IMR-90 (cell line): ENCODE measurements around the gene SLC8A3. TPM values are rescaled to one million over a fixed set of nuclear protein-coding genes. Genes with fewer than 3 reads are reported as not detected.
A peak's percentile ranks its signal among the peaks of the same experiment; 100 is the strongest.

Experiments used
- ATAC-seq: fragments of 200-7000 bp; cut with Tn5 transposase; 2 replicates; pipeline ENCODE4 v1.9.1; 2020; ENCODE audit warnings: low read depth, mild to moderate bottlenecking, moderate library complexity
- BruUV-seq: library from RNA; stranded (reverse); fragments of 400-500 nt; replicated peaks from 2 replicates; lab custom pipeline; 2021; lab: Mats Ljungman, UMichigan
- CTCF ChIA-PET: fragments of 300-600 bp; formaldehyde crosslinking; extraction: SDS; loops from one replicate; lab custom pipeline; 2021; ENCODE audit warnings: antibody characterized with exemption; lab: Yijun Ruan, JAX
- POLR2A ChIA-PET: fragments of 300-600 bp; sonication (Branson Sonifier 250); formaldehyde crosslinking; loops from one replicate; lab custom pipeline; 2022; ENCODE audit warnings: antibody characterized with exemption; ENCODE audit not compliant: unreplicated experiment; lab: Charles Lee
- DNase-seq: peaks from one replicate; pipeline ENCODE4 v3.0.0; 2013
- H2AFZ ChIP-seq: replicated peaks from 2 replicates; pipeline ENCODE3; 2013; ENCODE audit warnings: low read length, mild to moderate bottlenecking; ENCODE audit not compliant: poor library complexity
- H2AK5ac ChIP-seq: 2 replicates; pipeline ENCODE4 v1.6.1; 2013; ENCODE audit warnings: low read depth, low read length, inconsistent platforms
- H2AK9ac ChIP-seq: replicated peaks from 2 replicates; pipeline ENCODE3; 2013; ENCODE audit warnings: mild to moderate bottlenecking, low read depth, low read length, moderate library complexity; ENCODE audit not compliant: poor library complexity
- H2BK120ac ChIP-seq: 2 replicates; pipeline ENCODE4 v1.6.1; 2013; ENCODE audit warnings: low read depth, low read length, inconsistent platforms
- H2BK15ac ChIP-seq: 3 replicates; pipeline ENCODE4 v1.6.1; 2013; ENCODE audit warnings: low read depth, low read length, inconsistent platforms
- H2BK20ac ChIP-seq: 2 replicates; pipeline ENCODE4 v1.6.1; 2013; ENCODE audit warnings: low read depth, mild to moderate bottlenecking, inconsistent platforms, low read length, moderate library complexity
- H2BK5ac ChIP-seq: 2 replicates; pipeline ENCODE4 v1.6.1; 2013; ENCODE audit warnings: mild to moderate bottlenecking, low read depth, low read length, inconsistent platforms; ENCODE audit not compliant: poor library complexity, severe bottlenecking
- H3K14ac ChIP-seq: replicated peaks from 2 replicates; pipeline ENCODE4 v1.6.1; 2013; ENCODE audit warnings: low read depth, low read length, inconsistent platforms
- H3K18ac ChIP-seq: 2 replicates; pipeline ENCODE4 v1.6.1; 2013; ENCODE audit warnings: low read depth, low read length, control low read depth
- H3K23ac ChIP-seq: 2 replicates; pipeline ENCODE4 v1.6.1; 2013; ENCODE audit warnings: low read depth, low read length, inconsistent platforms
- H3K27ac ChIP-seq: 2 replicates; pipeline ENCODE4 v1.5.1; 2013; ENCODE audit warnings: mild to moderate bottlenecking, control low read depth, low read length; ENCODE audit not compliant: insufficient read depth
- H3K27me3 ChIP-seq: 2 replicates; pipeline ENCODE4 v1.6.1; 2013; ENCODE audit warnings: low read length; ENCODE audit not compliant: control insufficient read depth, insufficient read depth
- H3K36me3 ChIP-seq: 2 replicates; pipeline ENCODE4 v1.6.1; 2013; ENCODE audit warnings: low read length, mixed read lengths; ENCODE audit not compliant: control insufficient read depth, insufficient read depth
- H3K4ac ChIP-seq: 2 replicates; pipeline ENCODE4 v1.6.1; 2013; ENCODE audit warnings: low read depth, low read length, inconsistent platforms
- H3K4me1 ChIP-seq: 2 replicates; pipeline ENCODE4 v1.6.1; 2013; ENCODE audit warnings: low read length, mixed read lengths; ENCODE audit not compliant: control insufficient read depth, insufficient read depth
- H3K4me2 ChIP-seq: 2 replicates; pipeline ENCODE4 v1.6.1; 2013; ENCODE audit warnings: low read depth, mild to moderate bottlenecking, control low read depth, low read length, moderate library complexity
- H3K4me3 ChIP-seq: 2 replicates; pipeline ENCODE4 v1.5.1; 2013; ENCODE audit warnings: low read depth, mild to moderate bottlenecking, control low read depth, low read length, moderate library complexity; ENCODE audit not compliant: insufficient read depth
- H3K56ac ChIP-seq: 2 replicates; pipeline ENCODE4 v1.6.1; 2013; ENCODE audit warnings: low read length, inconsistent platforms; ENCODE audit not compliant: insufficient read depth; ENCODE audit errors: extremely low read depth
- H3K79me1 ChIP-seq, 2 experiments: 2 replicates each; pipeline ENCODE4 v1.6.1; 2013; ENCODE audit warnings: low read length in 2 of 2, inconsistent platforms in 1 of 2, low read depth in 1 of 2
- H3K9ac ChIP-seq: 2 replicates; pipeline ENCODE4 v1.6.1; 2013; ENCODE audit warnings: low read depth, low read length, control low read depth
- H3K9me1 ChIP-seq: 2 replicates; pipeline ENCODE4 v1.6.1; 2013; ENCODE audit warnings: low read length, inconsistent platforms; ENCODE audit not compliant: insufficient read depth
- H3K9me3 ChIP-seq: 2 replicates; pipeline ENCODE4 v1.6.1; 2013; ENCODE audit warnings: low read length; ENCODE audit not compliant: control insufficient read depth, insufficient read depth
- H4K20me1 ChIP-seq: 2 replicates; pipeline ENCODE4 v1.6.1; 2013; ENCODE audit warnings: low read length, inconsistent platforms; ENCODE audit not compliant: insufficient read depth
- H4K5ac ChIP-seq: 2 replicates; pipeline ENCODE4 v1.6.1; 2013; ENCODE audit warnings: mild to moderate bottlenecking, low read depth, low read length, control low read depth
- H4K8ac ChIP-seq, 2 experiments: 2 replicates each; pipeline ENCODE4 v1.6.1; 2013; ENCODE audit warnings: low read depth in 2 of 2, low read length in 2 of 2, control low read depth in 1 of 2, inconsistent platforms in 1 of 2
- H4K91ac ChIP-seq: 2 replicates; pipeline ENCODE4 v1.6.1; 2013; ENCODE audit warnings: low read depth, low read length, inconsistent platforms; ENCODE audit not compliant: insufficient read depth
- BHLHE40 ChIP-seq: fragments of 150-350 bp; IDR thresholded peaks from 2 replicates; pipeline ENCODE4 v1.6.1; 2016; ENCODE audit warnings: mild to moderate bottlenecking, low read depth, low read length
- CEBPB ChIP-seq: IDR thresholded peaks from 2 replicates; pipeline ENCODE4 v1.6.1; 2012; ENCODE audit warnings: low read depth, low read length, improper control_type of control experiment
- CHD1 ChIP-seq: IDR thresholded peaks from 2 replicates; pipeline ENCODE4 v1.6.1; 2012; ENCODE audit warnings: low read depth, low read length, improper control_type of control experiment
- CTCF ChIP-seq: conservative IDR thresholded peaks from 2 replicates; pipeline ENCODE4 v1.5.1; 2012; ENCODE audit warnings: mild to moderate bottlenecking, low read depth, low read length, improper control_type of control experiment
- FOS ChIP-seq: fragments of 150-350 bp; IDR thresholded peaks from 2 replicates; pipeline ENCODE4 v1.6.1; 2016; ENCODE audit warnings: low read depth, low read length
- MAFK ChIP-seq: IDR thresholded peaks from 2 replicates; pipeline ENCODE4 v1.6.1; 2012; ENCODE audit warnings: low read depth, low read length, improper control_type of control experiment
- MAZ ChIP-seq: IDR thresholded peaks from 2 replicates; pipeline ENCODE4 v1.6.1; 2012; ENCODE audit warnings: low read depth, mild to moderate bottlenecking, low read length, improper control_type of control experiment, moderate library complexity, borderline replicate concordance
- MXI1 ChIP-seq: IDR thresholded peaks from 2 replicates; pipeline ENCODE4 v1.6.1; 2012; ENCODE audit warnings: low read depth, mild to moderate bottlenecking, low read length, moderate library complexity, borderline replicate concordance
- NFE2L2 ChIP-seq: fragments of 150-350 bp; IDR thresholded peaks from 2 replicates; pipeline ENCODE4 v1.6.1; 2016; ENCODE audit warnings: low read depth, mild to moderate bottlenecking, low read length
- POLR2A ChIP-seq: IDR thresholded peaks from 2 replicates; pipeline ENCODE4 v1.6.1; 2012; ENCODE audit warnings: mild to moderate bottlenecking, low read depth, low read length
- RAD21 ChIP-seq: IDR thresholded peaks from 2 replicates; pipeline ENCODE4 v1.6.1; 2012; ENCODE audit warnings: low read length, improper control_type of control experiment
- RCOR1 ChIP-seq: IDR thresholded peaks from 2 replicates; pipeline ENCODE4 v1.6.1; 2012; ENCODE audit warnings: mild to moderate bottlenecking, low read length, improper control_type of control experiment; ENCODE audit not compliant: insufficient replicate concordance
- RFX5 ChIP-seq: IDR thresholded peaks from 2 replicates; pipeline ENCODE4 v1.8.0; 2012; ENCODE audit warnings: low read depth, mild to moderate bottlenecking, low read length, moderate library complexity
- SMC3 ChIP-seq: fragments of 150-350 bp; IDR thresholded peaks from 2 replicates; pipeline ENCODE4 v1.6.1; 2016; ENCODE audit warnings: low read depth, mild to moderate bottlenecking, antibody characterized with exemption, low read length, moderate library complexity
- USF2 ChIP-seq: fragments of 150-350 bp; IDR thresholded peaks from 2 replicates; pipeline ENCODE4 v1.6.1; 2017; ENCODE audit warnings: mild to moderate bottlenecking, antibody characterized with exemption, low read length, low read depth
- WGBS, 2 experiments: methylation state at CpG; one replicate each; pipeline versions ENCODE4 v1.1.5 to v1.1.7; 2013; ENCODE audit warnings: missing lambda C conversion rate in 2 of 2; ENCODE audit not compliant: insufficient read length in 1 of 2; ENCODE audit errors: extremely low coverage in 2 of 2; 5-methylcytosine and 5-hydroxymethylcytosine counted together
- dilution Hi-C: fragments of 300-500 bp; cut with HindIII; formaldehyde crosslinking; loops from one replicate; pipeline ENCODE4 v1.14.3; 2018; ENCODE audit warnings: low sequenced_read_pairs; ENCODE audit not compliant: unreplicated experiment
- in situ Hi-C: fragments of 300-500 bp; cut with MboI; formaldehyde crosslinking; loops from 3 replicates; pipeline ENCODE4 v1.14.3; 2019; ENCODE audit warnings: low sequenced_read_pairs, inconsistent platforms, mixed read lengths
- intact Hi-C: fragments of 100-400 bp; cut with micrococcal nuclease; formaldehyde crosslinking; loops from 2 replicates; pipeline ENCODE4 v1.10.0; 2022
- polyA plus RNA-seq, 3 experiments: library from polyadenylated mRNA; depleted of rRNA; stranded (reverse); fragments of >200 nt; gene quantifications; 2 replicates each; pipeline ENCODE4 v1.2.3, GENCODE V29; 2012; ENCODE audit warnings: low replicate concordance in 1 of 3
- total RNA-seq: library from RNA; depleted of rRNA; stranded (reverse); fragments of >200 nt; gene quantifications from 2 replicates; pipeline ENCODE4 v1.2.3, GENCODE V29; 2012
- TF ChIP-seq, protein P1 (sequence below): fragments of 150-350 bp; IDR thresholded peaks from 2 replicates; pipeline ENCODE4 v1.6.1; 2016; ENCODE audit warnings: low read depth, mild to moderate bottlenecking, low read length, moderate library complexity, borderline replicate concordance

The SLC8A3 gene
- total and polyA plus RNA-seq, 2 of the 4 experiments (the other 2 are of a cell fraction): under 0.01 TPM; not detected in 1

DNA sequence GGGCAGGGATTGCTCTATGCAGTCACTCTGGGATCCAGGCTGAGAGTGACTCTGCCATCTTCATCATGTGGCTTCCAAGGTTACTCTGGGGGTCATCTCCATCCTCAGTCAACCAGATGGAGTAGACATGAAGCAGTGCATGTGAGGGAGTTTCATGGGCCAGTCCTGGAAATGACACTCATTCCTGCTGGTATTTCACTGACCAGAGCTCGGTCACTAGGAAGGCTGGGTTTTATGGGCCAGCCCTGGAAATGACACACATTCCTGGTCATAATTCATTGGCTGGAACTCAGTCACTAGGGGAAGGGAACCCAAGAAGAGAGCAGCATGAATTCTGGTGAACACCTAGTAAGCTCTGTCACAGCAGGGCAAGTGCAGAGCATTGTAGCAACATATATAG is 164.9 kb downstream of the SLC8A3 start:
- intact Hi-C loops (no loop called here), in situ Hi-C loops (loop anchor here (25.0 kb wide), 1 partner anchor 437 kb away; no protein-coding TSS in a partner anchor), dilution Hi-C loops (no loop called here)

More for the DNA sequence above, 164.9 kb downstream of the SLC8A3 start:
- Histone ChIP-seq H2BK20ac (no peak overlapping the region), H2AFZ (no peak overlapping the region), H3K27ac (no peak overlapping the region), H2BK5ac (peak overlapping the region; percentile 27), H3K18ac (no peak overlapping the region), H3K4me1 (peaks cover 2% of the 10 kb centered on the region), H3K9ac (no peak overlapping the region), H3K36me3 (peaks cover 3% of the 10 kb centered on the region; the same call in 1 of the 2 replicates), H3K9me3 (no peaks in the 10 kb centered on the region), H2AK9ac (no peak overlapping the region), H3K56ac (no peak overlapping the region), H4K91ac (no peak overlapping the region), H3K4ac (no peak overlapping the region), H3K14ac (no peak overlapping the region), H3K4me3 (no peak overlapping the region), H4K5ac (no peak overlapping the region), H2BK120ac (no peak overlapping the region), H3K27me3 (no peaks in the 10 kb centered on the region), H3K79me1 (no peaks in the 10 kb centered on the region), H2BK15ac (no peak overlapping the region), H3K4me2 (no peak overlapping the region), H4K20me1 (no peaks in the 10 kb centered on the region), H3K23ac (no peak overlapping the region), H4K8ac (no peak overlapping the region), H2AK5ac (no peak overlapping the region), H3K9me1 (peaks cover 3% of the 10 kb centered on the region; the same call in 1 of the 2 replicates)
- no CpG with 5 or more reads among the region's 1 CpG for WGBS, 2 experiments
- DNase-seq: peak; percentile 18
- no TSS peak for BruUV-seq
- ATAC-seq: no peak
- no peak for TF ChIP-seq RFX5
- TF ChIP-seq SMC3: no peak
- TF ChIP-seq MXI1: no peak
- no peak for TF ChIP-seq RCOR1
- no peak for TF ChIP-seq CTCF
- TF ChIP-seq MAFK: no peak
- no peak for TF ChIP-seq USF2
- no peak for TF ChIP-seq CEBPB
- TF ChIP-seq, protein P1, sequence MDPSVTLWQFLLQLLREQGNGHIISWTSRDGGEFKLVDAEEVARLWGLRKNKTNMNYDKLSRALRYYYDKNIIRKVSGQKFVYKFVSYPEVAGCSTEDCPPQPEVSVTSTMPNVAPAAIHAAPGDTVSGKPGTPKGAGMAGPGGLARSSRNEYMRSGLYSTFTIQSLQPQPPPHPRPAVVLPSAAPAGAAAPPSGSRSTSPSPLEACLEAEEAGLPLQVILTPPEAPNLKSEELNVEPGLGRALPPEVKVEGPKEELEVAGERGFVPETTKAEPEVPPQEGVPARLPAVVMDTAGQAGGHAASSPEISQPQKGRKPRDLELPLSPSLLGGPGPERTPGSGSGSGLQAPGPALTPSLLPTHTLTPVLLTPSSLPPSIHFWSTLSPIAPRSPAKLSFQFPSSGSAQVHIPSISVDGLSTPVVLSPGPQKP: no peak
- no peak for TF ChIP-seq BHLHE40
- no peak for TF ChIP-seq RAD21
- no peak for TF ChIP-seq CHD1
- TF ChIP-seq MAZ: no peak
- no peak for TF ChIP-seq POLR2A
- TF ChIP-seq NFE2L2: no peak
- no peak for TF ChIP-seq FOS
- CTCF ChIA-PET: interaction anchor here (0.6 kb wide), 1 partner anchor 206 kb away, joined by 3 read pairs; no protein-coding TSS in a partner anchor
- POLR2A ChIA-PET: no interaction called here
